CD14-positive monocyte (primary cell): ENCODE results near the gene CUX1. TPM values are rescaled to one million over a fixed set of nuclear protein-coding genes. Genes with fewer than 3 reads are reported as not detected.

Experiments used
- DNase-seq, 3 donors: peaks; one replicate each; pipeline ENCODE4 v3.0.0-alpha.2; 2011 to 2022
- H2AFZ ChIP-seq: 2 replicates; pipeline ENCODE4 v1.6.0; 2012; ENCODE audit warnings: mild to moderate bottlenecking, low read depth, low read length, inconsistent platforms; ENCODE audit not compliant: insufficient read depth, poor library complexity, severe bottlenecking
- H3K27ac ChIP-seq, 2 donors: 1 replicate in 1 of 2; 2 replicates in 1 of 2; pipeline ENCODE4 v1.5.1; 2012 to 2013; ENCODE audit warnings: low read length in 2 of 2, control low read depth in 1 of 2, inconsistent platforms in 1 of 2, low read depth in 1 of 2, mild to moderate bottlenecking in 1 of 2
- H3K27me3 ChIP-seq, 2 donors: one replicate each; pipeline versions ENCODE4 v1.6.0 to v1.6.1; 2011 to 2013; ENCODE audit warnings: low read length in 2 of 2; ENCODE audit not compliant: control insufficient read depth in 2 of 2, insufficient read depth in 2 of 2
- H3K36me3 ChIP-seq, 2 donors: replicated peaks in 1 of 2; 1 replicate in 1 of 2; 2 replicates in 1 of 2; pipeline versions ENCODE4 v1.5.1 to v1.6.1; 2012 to 2013; ENCODE audit warnings: low read length in 2 of 2, control low read depth in 1 of 2, inconsistent platforms in 1 of 2, mild to moderate bottlenecking in 1 of 2; ENCODE audit not compliant: insufficient read depth in 2 of 2, control insufficient read depth in 1 of 2
- H3K4me1 ChIP-seq, 2 donors: 1 replicate in 1 of 2; 2 replicates in 1 of 2; pipeline versions ENCODE4 v1.5.1 to v1.6.1; 2012 to 2013; ENCODE audit warnings: low read length in 2 of 2, control low read depth in 1 of 2, inconsistent platforms in 1 of 2, mild to moderate bottlenecking in 1 of 2, moderate library complexity in 1 of 2; ENCODE audit not compliant: insufficient read depth in 2 of 2, control insufficient read depth in 1 of 2
- H3K4me2 ChIP-seq: replicated peaks from 2 replicates; pipeline ENCODE3; 2012; ENCODE audit warnings: low read length, moderate library complexity, mild to moderate bottlenecking; ENCODE audit not compliant: poor library complexity, severe bottlenecking; ENCODE audit errors: extremely low read depth
- H3K4me3 ChIP-seq, 3 experiments: fragments of 200-600 bp in 1 of 3; sonication (generic) in 1 of 3; replicated peaks in 1 of 3; 1 replicate in 2 of 3; 2 replicates in 1 of 3; pipeline ENCODE4 v1.5.1; 2011 to 2013; ENCODE audit warnings: low read length in 3 of 3, mild to moderate bottlenecking in 3 of 3, control low read depth in 2 of 3, low read depth in 2 of 3, inconsistent platforms in 1 of 3, moderate library complexity in 1 of 3
- H3K79me2 ChIP-seq: 2 replicates; pipeline ENCODE4 v1.6.0; 2012; ENCODE audit warnings: mild to moderate bottlenecking, control low read depth, inconsistent platforms, low read length, moderate library complexity; ENCODE audit not compliant: insufficient read depth
- H3K9ac ChIP-seq: 2 replicates; pipeline ENCODE4 v1.6.0; 2017; ENCODE audit warnings: low read length, mild to moderate bottlenecking; ENCODE audit not compliant: insufficient read depth, poor library complexity, severe bottlenecking
- H3K9me3 ChIP-seq, 2 donors: replicated peaks in 1 of 2; 1 replicate in 1 of 2; 2 replicates in 1 of 2; pipeline versions ENCODE4 v1.5.1 to v1.6.1; 2012 to 2013; ENCODE audit warnings: low read length in 2 of 2, control low read depth in 1 of 2; ENCODE audit not compliant: control insufficient read depth in 1 of 2, insufficient read depth in 1 of 2
- H4K20me1 ChIP-seq: 2 replicates; pipeline ENCODE4 v1.6.0; 2012; ENCODE audit warnings: mild to moderate bottlenecking, low read length, control low read depth, moderate library complexity; ENCODE audit not compliant: insufficient read depth
- H3K27ac Mint-ChIP-seq, 7 donors: one replicate each; pipeline ENCODE4 v1.8.0; 2020; ENCODE audit warnings: mild to moderate bottlenecking in 7 of 7, mixed read lengths in 7 of 7, moderate library complexity in 6 of 7, inconsistent platforms in 2 of 7
- H3K27me3 Mint-ChIP-seq, 3 donors: one replicate each; pipeline ENCODE4 v1.8.0; 2021 to 2022; ENCODE audit warnings: low read depth in 3 of 3, mild to moderate bottlenecking in 3 of 3, mixed read lengths in 3 of 3, moderate library complexity in 3 of 3, inconsistent platforms in 1 of 3
- H3K36me3 Mint-ChIP-seq, 2 donors: one replicate each; pipeline ENCODE4 v1.8.0; 2020; ENCODE audit warnings: mixed read lengths in 2 of 2, inconsistent platforms in 1 of 2, mild to moderate bottlenecking in 1 of 2
- H3K4me1 Mint-ChIP-seq: one replicate; pipeline ENCODE4 v1.8.0; 2020; ENCODE audit warnings: mild to moderate bottlenecking, mixed read lengths
- H3K4me3 Mint-ChIP-seq, 2 donors: one replicate each; pipeline ENCODE4 v1.8.0; 2020; ENCODE audit warnings: mild to moderate bottlenecking in 2 of 2, mixed read lengths in 2 of 2, moderate library complexity in 1 of 2
- H3K9me3 Mint-ChIP-seq, 7 donors: one replicate each; pipeline ENCODE4 v1.8.0; 2020 to 2022; ENCODE audit warnings: mixed read lengths in 7 of 7, mild to moderate bottlenecking in 6 of 7, moderate library complexity in 6 of 7, inconsistent platforms in 2 of 7
- CTCF ChIP-seq: fragments of 200-600 bp; IDR thresholded peaks from one replicate; pipeline ENCODE4 v1.8.0; 2022; ENCODE audit warnings: antibody characterized with exemption, mild to moderate bottlenecking
- WGBS: methylation state at CpG from one replicate; pipeline ENCODE4 v1.1.5; 2013; ENCODE audit warnings: missing lambda C conversion rate; ENCODE audit not compliant: insufficient coverage; 5-methylcytosine and 5-hydroxymethylcytosine counted together
- intact Hi-C, 2 donors: fragments of 100-400 bp; cut with micrococcal nuclease; formaldehyde crosslinking; loops; one replicate each; pipeline versions ENCODE4 v1.15.0 to v1.15.1; 2023
- polyA plus RNA-seq, 3 donors: library from polyadenylated mRNA; depleted of rRNA in 1 of 3; unstranded in 2 of 3; stranded (reverse) in 1 of 3; fragments of 300-500 nt in 2 of 3; fragments of >200 nt in 1 of 3; fragmentation: Illumina TruSeq in 2 of 3; gene quantifications; 1 replicate in 2 of 3; 2 replicates in 1 of 3; pipeline ENCODE4 v1.2.3, GENCODE V29; 2012 to 2021

Gene CUX1
- polyA plus RNA-seq, 3 donors, result 17.6 to 38.0 (median 28.0) TPM

GRCh38 chr7:101943889-101944600, 126.6 kb downstream of the CUX1 start:
- Histone ChIP-seq H4K20me1 (peaks cover 100% of the 10 kb centered on the region), H3K9me3 (no peaks in the 10 kb centered on the region), H3K27me3 (no peaks in the 10 kb centered on the region), H3K4me1 (no peaks in the 10 kb centered on the region), H2AFZ (no peak overlapping the region), H3K9ac (no peak overlapping the region), H3K36me3 (peaks cover 0 to 12% of the 10 kb centered on the region in 2 donors), H3K27ac (no peak overlapping the region), H3K4me3 (no peak overlapping the region), H3K4me2 (no peak overlapping the region), H3K79me2 (peaks cover 91% of the 10 kb centered on the region)
- TF ChIP-seq CTCF, result no peak
- DNase-seq, result no peak
- intact Hi-C loops, result no loop called here
- Mint-ChIP-seq H3K9me3 (no peaks in the 10 kb centered on the region), H3K27me3 (peaks cover 0 to 2% (median 1%) of the 10 kb centered on the region in 3 donors), H3K36me3 (peaks cover 9 to 25% of the 10 kb centered on the region in 2 donors), H3K4me3 (no peak overlapping the region), H3K4me1 (peaks cover 9% of the 10 kb centered on the region), H3K27ac (peak overlapping the region in 3 of 7 donors; percentile 2 to 66 (median 60))
- WGBS, result 92% methylated on average over 8 of the region's 14 CpGs

- Histone ChIP-seq H3K4me3 (no peak overlapping the region), H3K27me3 (no peaks in the 10 kb centered on the region), H3K9ac (peak overlapping the region; percentile 15), H3K79me2 (peaks cover 85% of the 10 kb centered on the region), H3K27ac (no peak overlapping the region), H3K4me2 (no peak overlapping the region), H3K4me1 (no peaks in the 10 kb centered on the region), H3K9me3 (no peaks in the 10 kb centered on the region), H4K20me1 (peaks cover 99% of the 10 kb centered on the region), H2AFZ (no peak overlapping the region), H3K36me3 (peaks cover 0 to 12% of the 10 kb centered on the region in 2 donors)
- WGBS, result 100% methylated on average over 3 of the region's 10 CpGs
- H3K9me3 Mint-ChIP-seq, result no peaks in the 10 kb centered on the region
- H3K4me3 Mint-ChIP-seq, result no peak overlapping the region
- no peak for TF ChIP-seq CTCF
- H3K4me1 Mint-ChIP-seq, result peaks cover 9% of the 10 kb centered on the region
- DNase-seq, result no peak
- peaks cover 9 to 28% of the 10 kb centered on the region in 2 donors for H3K36me3 Mint-ChIP-seq
- intact Hi-C loops, result no loop called here
- peak overlapping the region in 1 of 7 donors; percentile 50 for H3K27ac Mint-ChIP-seq
- H3K27me3 Mint-ChIP-seq, result peaks cover 0 to 2% (median 1%) of the 10 kb centered on the region in 3 donors
Observed at GRCh38 chr7:101944611-101945010, 127.2 kb downstream of the CUX1 start.
